ENCODE results near the gene ABCA12.

The ABCA12 gene

DNA sequence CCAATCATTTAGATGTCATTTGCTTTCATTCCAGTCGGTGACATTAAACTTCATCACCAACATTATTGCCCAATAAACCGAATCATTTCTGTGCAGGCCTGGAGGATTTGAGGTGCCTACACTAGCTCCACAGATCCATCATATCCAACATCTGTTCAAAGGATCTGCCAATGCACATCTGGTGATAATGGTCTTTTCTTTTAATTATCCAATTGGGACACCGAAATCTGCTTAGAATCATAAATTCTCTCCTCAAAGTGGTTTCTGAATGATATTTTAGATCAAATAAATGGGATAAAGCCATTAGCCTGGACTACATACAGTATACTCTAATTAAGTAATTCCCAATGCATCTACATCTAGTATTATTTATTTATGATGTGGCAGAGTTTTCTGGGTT lies 85.6 kb downstream of the ABCA12 start:
- in situ Hi-C loops (cut with MboI; ENCODE audit: low pct_unique_long_range_greater_than_20kb, low sequenced_read_pairs, unreplicated experiment), result no loop called here
- TF ChIP-seq, protein P1, sequence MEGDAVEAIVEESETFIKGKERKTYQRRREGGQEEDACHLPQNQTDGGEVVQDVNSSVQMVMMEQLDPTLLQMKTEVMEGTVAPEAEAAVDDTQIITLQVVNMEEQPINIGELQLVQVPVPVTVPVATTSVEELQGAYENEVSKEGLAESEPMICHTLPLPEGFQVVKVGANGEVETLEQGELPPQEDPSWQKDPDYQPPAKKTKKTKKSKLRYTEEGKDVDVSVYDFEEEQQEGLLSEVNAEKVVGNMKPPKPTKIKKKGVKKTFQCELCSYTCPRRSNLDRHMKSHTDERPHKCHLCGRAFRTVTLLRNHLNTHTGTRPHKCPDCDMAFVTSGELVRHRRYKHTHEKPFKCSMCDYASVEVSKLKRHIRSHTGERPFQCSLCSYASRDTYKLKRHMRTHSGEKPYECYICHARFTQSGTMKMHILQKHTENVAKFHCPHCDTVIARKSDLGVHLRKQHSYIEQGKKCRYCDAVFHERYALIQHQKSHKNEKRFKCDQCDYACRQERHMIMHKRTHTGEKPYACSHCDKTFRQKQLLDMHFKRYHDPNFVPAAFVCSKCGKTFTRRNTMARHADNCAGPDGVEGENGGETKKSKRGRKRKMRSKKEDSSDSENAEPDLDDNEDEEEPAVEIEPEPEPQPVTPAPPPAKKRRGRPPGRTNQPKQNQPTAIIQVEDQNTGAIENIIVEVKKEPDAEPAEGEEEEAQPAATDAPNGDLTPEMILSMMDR (IDR thresholded peaks at IDR 0.05; ENCODE audit: extremely low read depth, insufficient read depth, missing control alignments), result no peak
- no peak for DNase-seq (ENCODE audit: low spot score)

DNA sequence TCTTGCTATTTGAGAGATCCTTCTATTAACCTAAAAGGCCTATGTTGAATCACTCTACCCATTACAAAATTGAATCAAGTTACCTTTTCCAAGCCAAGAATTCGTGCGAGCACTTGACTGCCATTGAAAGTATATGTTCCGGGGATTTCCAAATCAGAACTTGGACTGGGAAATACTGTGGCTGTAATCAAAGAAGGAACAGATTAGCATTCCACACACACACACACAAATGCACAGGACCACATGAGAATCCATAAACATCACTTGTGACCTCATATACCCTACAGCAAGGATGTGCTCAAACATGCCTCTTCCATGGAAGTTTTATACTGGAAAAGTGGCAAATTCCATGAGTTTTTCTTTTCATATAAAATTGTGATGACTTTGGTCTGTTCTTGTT lies 86.0 kb downstream of the ABCA12 start:
- TF ChIP-seq, protein P1 (IDR thresholded peaks at IDR 0.05; ENCODE audit: extremely low read depth, insufficient read depth, missing control alignments), result no peak
- in situ Hi-C loops (cut with MboI; ENCODE audit: low pct_unique_long_range_greater_than_20kb, low sequenced_read_pairs, unreplicated experiment), result no loop called here
- DNase-seq (ENCODE audit: low spot score), result no peak

DNA sequence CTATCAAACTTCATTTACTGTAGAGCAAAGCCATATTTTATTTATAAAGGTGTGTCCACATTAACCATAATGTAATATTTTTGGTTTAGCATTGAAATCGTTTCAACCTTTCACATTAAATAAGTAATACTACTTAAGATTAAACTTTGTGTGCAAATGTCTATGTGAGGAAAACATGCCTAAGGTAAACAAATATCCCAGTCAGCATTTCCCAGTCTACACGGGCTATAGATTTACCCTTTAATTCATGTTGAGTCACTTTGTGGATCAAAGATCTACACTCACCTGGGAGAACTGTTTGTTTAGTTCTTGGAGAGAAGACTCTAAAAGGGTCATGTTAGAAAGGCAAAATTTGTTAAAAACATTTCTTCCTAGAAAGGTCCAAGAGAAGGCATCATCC lies 89.1 kb downstream of the ABCA12 start:
- TF ChIP-seq, protein P1 (IDR thresholded peaks at IDR 0.05; ENCODE audit: extremely low read depth, insufficient read depth, missing control alignments), result no peak
- no peak for DNase-seq (ENCODE audit: low spot score)
- in situ Hi-C loops (cut with MboI; ENCODE audit: low pct_unique_long_range_greater_than_20kb, low sequenced_read_pairs, unreplicated experiment), result no loop called here

DNA sequence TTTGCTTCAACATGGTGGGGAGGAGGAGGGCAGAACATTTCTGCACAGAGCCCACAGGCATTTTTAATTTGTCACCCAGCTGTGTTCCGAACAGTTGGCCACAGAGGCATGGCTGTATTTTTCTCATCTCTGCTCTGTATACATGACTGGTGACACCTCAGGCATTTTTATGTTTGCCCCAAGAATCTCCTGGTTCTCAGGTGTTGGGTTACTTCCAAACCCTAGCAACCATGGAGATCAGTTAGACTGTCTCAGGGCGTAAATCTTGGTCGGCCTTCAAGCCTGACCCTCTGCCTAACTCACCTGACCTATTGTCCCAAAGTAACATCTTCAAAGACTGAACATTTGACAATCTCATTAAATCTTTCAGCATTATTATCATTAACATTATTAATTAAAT lies 100.0 kb downstream of the ABCA12 start:
- DNase-seq (ENCODE audit: low spot score), result no peak
- in situ Hi-C loops (cut with MboI; ENCODE audit: low pct_unique_long_range_greater_than_20kb, low sequenced_read_pairs, unreplicated experiment), result no loop called here
- TF ChIP-seq, protein P1 (IDR thresholded peaks at IDR 0.05; ENCODE audit: extremely low read depth, insufficient read depth, missing control alignments), result no peak

DNA sequence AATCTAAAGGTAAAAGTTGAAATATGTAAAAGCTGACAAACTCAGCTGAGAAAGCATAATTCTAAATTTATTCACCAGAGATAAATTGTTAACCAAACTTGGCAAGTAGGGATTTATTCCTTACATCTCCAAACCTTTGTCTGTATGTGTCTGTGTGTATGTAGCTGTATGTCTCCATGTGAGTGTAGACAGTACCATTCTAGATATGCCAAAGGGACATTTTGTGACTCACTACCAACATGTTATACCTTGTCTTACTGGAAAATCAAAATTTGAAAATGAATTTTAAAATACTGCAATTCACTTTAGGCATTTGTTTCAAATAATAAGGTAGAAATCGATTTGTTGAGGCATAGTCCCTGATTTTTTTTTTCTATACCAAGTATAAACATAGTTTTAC lies 102.1 kb downstream of the ABCA12 start:
- no peak for DNase-seq (ENCODE audit: low spot score)
- TF ChIP-seq, protein P1 (IDR thresholded peaks at IDR 0.05; ENCODE audit: extremely low read depth, insufficient read depth, missing control alignments), result no peak
- in situ Hi-C loops (cut with MboI; ENCODE audit: low pct_unique_long_range_greater_than_20kb, low sequenced_read_pairs, unreplicated experiment), result no loop called here

DNA sequence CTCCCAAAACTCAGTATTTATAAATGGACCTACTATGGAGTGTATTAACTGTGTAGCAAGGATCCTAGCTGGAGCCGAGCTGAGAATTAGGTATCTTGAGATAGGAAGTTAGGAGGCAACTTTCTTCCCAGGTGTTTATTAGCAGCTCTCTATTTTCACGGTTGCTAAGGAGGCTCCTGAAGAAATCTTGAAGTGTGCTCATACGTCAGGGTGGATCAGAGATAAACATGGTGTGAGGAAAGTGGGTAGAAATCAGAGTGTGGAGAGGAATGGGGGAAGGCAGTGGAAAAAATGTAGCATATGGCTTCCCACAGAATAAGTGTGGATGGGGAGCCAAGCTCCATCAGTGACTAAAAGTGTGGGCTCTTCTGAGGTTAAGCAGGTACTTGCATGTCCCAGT lies 104.3 kb downstream of the ABCA12 start:
- no peak for DNase-seq (ENCODE audit: low spot score)
- TF ChIP-seq, protein P1 (IDR thresholded peaks at IDR 0.05; ENCODE audit: extremely low read depth, insufficient read depth, missing control alignments), result no peak
- in situ Hi-C loops (cut with MboI; ENCODE audit: low pct_unique_long_range_greater_than_20kb, low sequenced_read_pairs, unreplicated experiment), result no loop called here

DNA sequence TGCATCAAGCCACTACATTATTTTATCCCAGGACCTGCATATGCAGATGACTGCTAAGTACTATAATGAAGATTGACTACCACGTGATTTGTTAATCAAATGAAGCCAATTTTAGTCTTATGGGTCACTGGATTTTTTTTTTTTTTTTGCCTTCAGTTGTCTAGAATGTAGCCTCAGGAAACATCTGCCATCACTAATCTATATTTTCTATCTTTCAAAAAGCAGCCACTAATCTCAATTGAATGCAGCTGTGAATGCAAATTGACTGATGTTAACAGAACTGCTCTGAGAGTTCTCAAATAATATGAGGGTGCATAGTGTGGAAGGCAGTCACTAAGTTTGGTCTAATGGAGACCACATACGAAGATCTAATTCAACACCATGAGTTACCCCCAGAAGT lies 106.3 kb downstream of the ABCA12 start:
- TF ChIP-seq, protein P1 (IDR thresholded peaks at IDR 0.05; ENCODE audit: extremely low read depth, insufficient read depth, missing control alignments), result no peak
- in situ Hi-C loops (cut with MboI; ENCODE audit: low pct_unique_long_range_greater_than_20kb, low sequenced_read_pairs, unreplicated experiment), result no loop called here
- no peak for DNase-seq (ENCODE audit: low spot score)

Measured in GM13977 (cell line).